Mucosa of descending colon (tissue), 3 donors: ENCODE data around the gene CAPG. TPM values are rescaled to one million over a fixed set of nuclear protein-coding genes. Genes with fewer than 3 reads are reported as not detected.

Source experiments
- ATAC-seq: fragments of 200-7000 bp; cut with Tn5 transposase; one replicate; pipeline ENCODE4 v1.9.1; 2020; ENCODE audit warnings: mild to moderate bottlenecking, moderate library complexity
- DNase-seq, 3 donors: peaks; one replicate each; pipeline ENCODE4 v3.0.0-alpha.2; 2020
- H3K36me3 ChIP-seq: fragments of 200-600 bp; one replicate; pipeline ENCODE4 v1.8.0; 2021; ENCODE audit warnings: low read depth, mild to moderate bottlenecking
- H3K4me1 ChIP-seq: fragments of 200-600 bp; one replicate; pipeline ENCODE4 v1.8.0; 2021; ENCODE audit warnings: low read depth, mild to moderate bottlenecking
- H3K4me3 ChIP-seq: fragments of 200-600 bp; one replicate; pipeline ENCODE4 v1.8.0; 2021; ENCODE audit warnings: mild to moderate bottlenecking
- H3K9me3 ChIP-seq: fragments of 200-600 bp; one replicate; pipeline ENCODE4 v1.8.0; 2021; ENCODE audit warnings: mild to moderate bottlenecking
- CTCF ChIP-seq: fragments of 200-600 bp; IDR thresholded peaks from one replicate; pipeline ENCODE4 v1.8.0; 2022; ENCODE audit warnings: antibody characterized with exemption, mild to moderate bottlenecking
- intact Hi-C, 2 donors: fragments of 100-400 bp; cut with DNase I in 1 of 2; cut with micrococcal nuclease in 1 of 2; formaldehyde crosslinking; loops; one replicate each; pipeline versions ENCODE4 v1.11.0 to v1.11.1; 2022; cut with DNase I, micrococcal nuclease
- total RNA-seq, 3 donors: library from RNA; stranded (reverse); fragmentation: NEBNext Ultra II Directional in 2 of 3; extraction: Animal tissue kit (Norgen Biotek cat#: 25700) in 2 of 3; gene quantifications; one replicate each; pipeline versions ENCODE4 v1.2.1 to v1.2.4, GENCODE V29; 2021 to 2023
- donor health status: DM: no; HTN: no; CAD: no; lungs with moderate emphysema.
- donor health status: DM: no; HTN: no; CAD: no.
- donor health status: DM: no; HTN: yes; CAD: no.

CAPG gene
- total RNA-seq, 3 donors from 2014 or later: 46.3 to 103 (median 71.2) TPM

GRCh38 chr2:85410584-85411404, 628 bp upstream of the CAPG start:
- peaks cover 37% of the 10 kb centered on the region for H3K4me1 ChIP-seq
- DNase-seq (peak in 1 of 3 donors; percentile 35), ATAC-seq (peak; percentile 28)
- H3K9me3 ChIP-seq: no peaks in the 10 kb centered on the region
- no peak for TF ChIP-seq CTCF
- H3K36me3 ChIP-seq: no peaks in the 10 kb centered on the region
- intact Hi-C loops: no loop called here
- no peak overlapping the region for H3K4me3 ChIP-seq

GRCh38 chr2:85405201-85406059, 4.7 kb downstream of the CAPG start:
- Histone ChIP-seq H3K4me1 (peaks cover 21% of the 10 kb centered on the region), H3K36me3 (no peaks in the 10 kb centered on the region), H3K4me3 (no peak overlapping the region), H3K9me3 (peaks cover 5% of the 10 kb centered on the region)
- intact Hi-C loops: no loop called here
- DNase-seq: peak in 1 of 3 donors; percentile 55
- TF ChIP-seq CTCF: no peak
- peak; percentile 8 for ATAC-seq

- DNase-seq (no peak), ATAC-seq (peak; percentile 35)
- no peaks in the 10 kb centered on the region for H3K36me3 ChIP-seq
- intact Hi-C loops: no loop called here
- peaks cover 5% of the 10 kb centered on the region for H3K9me3 ChIP-seq
- no peak overlapping the region for H3K4me3 ChIP-seq
- H3K4me1 ChIP-seq: peaks cover 4% of the 10 kb centered on the region
- no peak for TF ChIP-seq CTCF
These were observed 8.3 kb downstream of the CAPG start for GRCh38 chr2:85401844-85402243.

GRCh38 chr2:85401464-85401805, 8.7 kb downstream of the CAPG start:
- no peak for DNase-seq
- no peaks in the 10 kb centered on the region for H3K36me3 ChIP-seq
- H3K9me3 ChIP-seq: peaks cover 5% of the 10 kb centered on the region
- no peak for TF ChIP-seq CTCF
- ATAC-seq: no peak
- no peak overlapping the region for H3K4me3 ChIP-seq
- intact Hi-C loops: no loop called here
- H3K4me1 ChIP-seq: no peaks in the 10 kb centered on the region

GRCh38 chr2:85400541-85401463, 9.4 kb downstream of the CAPG start:
- Histone ChIP-seq H3K36me3 (no peaks in the 10 kb centered on the region), H3K4me1 (no peaks in the 10 kb centered on the region), H3K4me3 (no peak overlapping the region), H3K9me3 (peaks cover 5% of the 10 kb centered on the region)
- DNase-seq (no peak), ATAC-seq (no peak)
- intact Hi-C loops: no loop called here
- TF ChIP-seq CTCF: no peak
